HEK293T (cell line): ENCODE data around the gene ARL10.

Source experiments
- CTCF ChIA-PET: fragments of 350-600 bp; formaldehyde crosslinking; extraction: SDS; loops from one replicate; lab custom pipeline; 2021; ENCODE audit warnings: antibody characterized with exemption, inconsistent platforms; lab: Yijun Ruan, JAX
- POLR2A ChIA-PET: fragments of 350-600 bp; formaldehyde crosslinking; extraction: SDS; loops from one replicate; lab custom pipeline; 2020; ENCODE audit warnings: antibody characterized with exemption, inconsistent platforms; lab: Yijun Ruan, JAX
- DNase-seq: peaks from one replicate; pipeline ENCODE4 v3.0.0; 2012; ENCODE audit warnings: mixed read lengths; ENCODE audit errors: extremely low spot score
- ARNT ChIP-seq: fragments of 450-650 bp; IDR thresholded peaks from 2 replicates; pipeline ENCODE4 v1.6.1; 2017; ENCODE audit warnings: mild to moderate bottlenecking
- BHLHE40 ChIP-seq: fragments of 450-650 bp; IDR thresholded peaks from 2 replicates; pipeline ENCODE4 v1.6.1; 2016; ENCODE audit warnings: mild to moderate bottlenecking, moderate library complexity, borderline replicate concordance
- ELF4 ChIP-seq: fragments of 450-650 bp; IDR thresholded peaks from 2 replicates; pipeline ENCODE4 v1.6.1; 2017; ENCODE audit warnings: antibody characterized with exemption
- FOXA1 ChIP-seq: fragments of 450-650 bp; IDR thresholded peaks from 2 replicates; pipeline ENCODE4 v1.6.1; 2016; ENCODE audit warnings: mild to moderate bottlenecking
- FOXK2 ChIP-seq: fragments of 450-650 bp; IDR thresholded peaks from 2 replicates; pipeline ENCODE4 v1.6.1; 2016; ENCODE audit warnings: mild to moderate bottlenecking
- FOXM1 ChIP-seq: fragments of 450-650 bp; IDR thresholded peaks from 2 replicates; pipeline ENCODE4 v1.6.1; 2017; ENCODE audit warnings: mild to moderate bottlenecking, borderline replicate concordance
- HDGF ChIP-seq: fragments of 450-650 bp; IDR thresholded peaks from 2 replicates; pipeline ENCODE4 v1.6.1; 2017; ENCODE audit warnings: antibody characterized with exemption, borderline replicate concordance
- L3MBTL2 ChIP-seq: fragments of 450-650 bp; conservative IDR thresholded peaks from 2 replicates; pipeline ENCODE4 v1.6.1; 2016; ENCODE audit warnings: mild to moderate bottlenecking
- LEF1 ChIP-seq: fragments of 450-650 bp; IDR thresholded peaks from 2 replicates; pipeline ENCODE4 v1.6.1; 2017; ENCODE audit warnings: mild to moderate bottlenecking, borderline replicate concordance
- NFRKB ChIP-seq: fragments of 450-650 bp; IDR thresholded peaks from 2 replicates; pipeline ENCODE4 v1.6.1; 2016; ENCODE audit warnings: mild to moderate bottlenecking, moderate library complexity
- SP1 ChIP-seq: fragments of 450-650 bp; IDR thresholded peaks from 2 replicates; pipeline ENCODE4 v1.6.1; 2017
- SUZ12 ChIP-seq: fragments of 450-650 bp; IDR thresholded peaks from 2 replicates; pipeline ENCODE4 v1.6.1; 2016; ENCODE audit warnings: mild to moderate bottlenecking
- TARDBP ChIP-seq: fragments of 450-650 bp; IDR thresholded peaks from 2 replicates; pipeline ENCODE4 v1.6.1; 2016
- ZNF384 ChIP-seq: fragments of 450-650 bp; IDR thresholded peaks from 2 replicates; pipeline ENCODE4 v1.6.1; 2016
- TF ChIP-seq, protein P1 (sequence below): fragments of 450-650 bp; IDR thresholded peaks from 2 replicates; pipeline ENCODE4 v1.6.1; 2016

Gene ARL10

DNA sequence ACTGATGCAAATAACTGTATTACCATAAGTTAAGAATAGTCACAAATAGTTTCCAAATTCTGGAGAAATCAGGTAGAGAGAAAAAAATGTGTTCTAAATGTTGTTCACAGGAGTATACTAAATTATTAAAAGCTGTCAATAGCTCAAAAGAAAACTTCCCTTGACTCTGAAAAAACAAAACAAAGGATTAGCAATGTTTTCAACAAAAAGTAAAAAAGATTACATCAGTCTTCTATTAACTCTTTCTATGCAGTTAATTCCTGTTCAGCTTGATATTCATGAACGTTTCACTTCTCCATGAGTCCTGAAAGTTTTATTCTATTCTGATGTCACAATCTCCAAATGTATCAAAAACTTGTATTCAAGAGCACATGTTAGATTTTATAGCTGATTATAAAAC lies 60.5 kb downstream of the ARL10 start:
- TF ChIP-seq FOXK2 (no peak), SP1 (no peak)
- TF ChIP-seq, protein P1, sequence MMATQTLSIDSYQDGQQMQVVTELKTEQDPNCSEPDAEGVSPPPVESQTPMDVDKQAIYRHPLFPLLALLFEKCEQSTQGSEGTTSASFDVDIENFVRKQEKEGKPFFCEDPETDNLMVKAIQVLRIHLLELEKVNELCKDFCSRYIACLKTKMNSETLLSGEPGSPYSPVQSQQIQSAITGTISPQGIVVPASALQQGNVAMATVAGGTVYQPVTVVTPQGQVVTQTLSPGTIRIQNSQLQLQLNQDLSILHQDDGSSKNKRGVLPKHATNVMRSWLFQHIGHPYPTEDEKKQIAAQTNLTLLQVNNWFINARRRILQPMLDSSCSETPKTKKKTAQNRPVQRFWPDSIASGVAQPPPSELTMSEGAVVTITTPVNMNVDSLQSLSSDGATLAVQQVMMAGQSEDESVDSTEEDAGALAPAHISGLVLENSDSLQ = no peak
- no peak for DNase-seq
- ChIA-PET POLR2A (no interaction called here), CTCF (interaction anchor here (1.4 kb wide), 1 partner anchor 9 kb away, joined by 3 read pairs; no protein-coding TSS in a partner anchor)

GRCh38 chr5:176426876-176427275 lies 61.6 kb downstream of the ARL10 start:
- DNase-seq = no peak

GRCh38 chr5:176427971-176428370 lies 62.7 kb downstream of the ARL10 start:
- TF ChIP-seq, protein P1 = no peak
- TF ChIP-seq FOXM1 = no peak
- TF ChIP-seq ARNT = no peak
- TF ChIP-seq L3MBTL2 = no peak
- TF ChIP-seq SP1 = no peak
- TF ChIP-seq NFRKB = no peak
- TF ChIP-seq BHLHE40 = no peak
- no peak for TF ChIP-seq ZNF384
- no peak for TF ChIP-seq FOXK2
- no peak for TF ChIP-seq ELF4
- no peak for TF ChIP-seq FOXA1
- TF ChIP-seq LEF1 = no peak
- no peak for TF ChIP-seq TARDBP
- no peak for TF ChIP-seq SUZ12
- no peak for DNase-seq
- CTCF ChIA-PET = interaction anchor here (0.9 kb wide), 1 partner anchor 23 kb away, joined by 3 read pairs; no protein-coding TSS in a partner anchor
- POLR2A ChIA-PET = no interaction called here

More at GRCh38 chr5:176426876-176427275, 61.6 kb downstream of the ARL10 start:
- CTCF ChIA-PET = interaction anchor here (1.5 kb wide), 1 partner anchor 21 kb away, joined by 3 read pairs; no protein-coding TSS in a partner anchor
- no peak for TF ChIP-seq FOXA1
- POLR2A ChIA-PET = interaction anchor here (1.1 kb wide), 1 partner anchor 21 kb away, joined by 4 read pairs; the partner anchor contains the start of gene FAF2

- POLR2A ChIA-PET = interaction anchor here (2.0 kb wide), 1 partner anchor 18 kb away, joined by 10 read pairs; the partner anchor contains the start of gene FAF2
Observed at GRCh38 chr5:176429972-176430371, 64.7 kb downstream of the ARL10 start.

More at GRCh38 chr5:176429972-176430371, 64.7 kb downstream of the ARL10 start:
- CTCF ChIA-PET = interaction anchor here (0.7 to 1.1 kb wide), 2 partner anchors 18 to 45 kb away, joined by 3 to 5 read pairs; no protein-coding TSS in a partner anchor
- DNase-seq = no peak
- TF ChIP-seq, protein P1 = no peak
- TF ChIP-seq ZNF384 (no peak), TARDBP (no peak), SUZ12 (no peak), L3MBTL2 (no peak), FOXM1 (no peak), FOXA1 (no peak), HDGF (no peak), BHLHE40 (no peak), FOXK2 (no peak)
